Measurements from ENCODE around the gene SRGN.

DNA sequence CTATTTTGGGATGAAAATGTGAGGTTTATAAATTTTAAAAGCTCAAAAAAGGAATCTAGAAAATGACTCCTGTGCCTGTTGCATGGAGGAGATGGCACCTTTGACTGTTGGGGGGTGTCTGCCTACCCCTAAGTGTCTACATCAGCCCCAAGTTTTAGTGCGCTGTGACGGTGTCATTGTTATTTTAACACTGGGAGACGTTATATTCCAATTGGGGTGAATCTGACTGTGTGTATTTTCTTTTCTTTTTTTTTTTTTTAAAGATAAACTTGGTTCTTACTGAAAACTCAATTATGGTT lies 517 bp downstream of the SRGN start:
- TF ChIP-seq SRY (CRISPR knock-in tag; IDR thresholded peaks at IDR 0.05) (no peak), U2AF2 (IDR thresholded peaks at IDR 0.05; ENCODE audit: low read depth, low read length) (no peak), EP300 (IDR thresholded peaks at IDR 0.05; ENCODE audit: low read depth in 2 of 2, low read length in 2 of 2) (no peak), EP300 (CRISPR knock-in tag; IDR thresholded peaks at IDR 0.05; ENCODE audit: borderline replicate concordance) (no peak), NFYB (CRISPR knock-in tag; IDR thresholded peaks at IDR 0.05) (no peak)
- TF ChIP-seq, protein P1, sequence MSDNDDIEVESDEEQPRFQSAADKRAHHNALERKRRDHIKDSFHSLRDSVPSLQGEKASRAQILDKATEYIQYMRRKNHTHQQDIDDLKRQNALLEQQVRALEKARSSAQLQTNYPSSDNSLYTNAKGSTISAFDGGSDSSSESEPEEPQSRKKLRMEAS (IDR thresholded peaks at IDR 0.05) = no peak
- TF ChIP-seq, protein P2, sequence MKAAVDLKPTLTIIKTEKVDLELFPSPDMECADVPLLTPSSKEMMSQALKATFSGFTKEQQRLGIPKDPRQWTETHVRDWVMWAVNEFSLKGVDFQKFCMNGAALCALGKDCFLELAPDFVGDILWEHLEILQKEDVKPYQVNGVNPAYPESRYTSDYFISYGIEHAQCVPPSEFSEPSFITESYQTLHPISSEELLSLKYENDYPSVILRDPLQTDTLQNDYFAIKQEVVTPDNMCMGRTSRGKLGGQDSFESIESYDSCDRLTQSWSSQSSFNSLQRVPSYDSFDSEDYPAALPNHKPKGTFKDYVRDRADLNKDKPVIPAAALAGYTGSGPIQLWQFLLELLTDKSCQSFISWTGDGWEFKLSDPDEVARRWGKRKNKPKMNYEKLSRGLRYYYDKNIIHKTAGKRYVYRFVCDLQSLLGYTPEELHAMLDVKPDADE (CRISPR knock-in tag; IDR thresholded peaks at IDR 0.05) = no peak
- TF ChIP-seq, protein P3, sequence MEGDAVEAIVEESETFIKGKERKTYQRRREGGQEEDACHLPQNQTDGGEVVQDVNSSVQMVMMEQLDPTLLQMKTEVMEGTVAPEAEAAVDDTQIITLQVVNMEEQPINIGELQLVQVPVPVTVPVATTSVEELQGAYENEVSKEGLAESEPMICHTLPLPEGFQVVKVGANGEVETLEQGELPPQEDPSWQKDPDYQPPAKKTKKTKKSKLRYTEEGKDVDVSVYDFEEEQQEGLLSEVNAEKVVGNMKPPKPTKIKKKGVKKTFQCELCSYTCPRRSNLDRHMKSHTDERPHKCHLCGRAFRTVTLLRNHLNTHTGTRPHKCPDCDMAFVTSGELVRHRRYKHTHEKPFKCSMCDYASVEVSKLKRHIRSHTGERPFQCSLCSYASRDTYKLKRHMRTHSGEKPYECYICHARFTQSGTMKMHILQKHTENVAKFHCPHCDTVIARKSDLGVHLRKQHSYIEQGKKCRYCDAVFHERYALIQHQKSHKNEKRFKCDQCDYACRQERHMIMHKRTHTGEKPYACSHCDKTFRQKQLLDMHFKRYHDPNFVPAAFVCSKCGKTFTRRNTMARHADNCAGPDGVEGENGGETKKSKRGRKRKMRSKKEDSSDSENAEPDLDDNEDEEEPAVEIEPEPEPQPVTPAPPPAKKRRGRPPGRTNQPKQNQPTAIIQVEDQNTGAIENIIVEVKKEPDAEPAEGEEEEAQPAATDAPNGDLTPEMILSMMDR (CRISPR knock-in tag; IDR thresholded peaks at IDR 0.05) = no peak
- TF ChIP-seq, protein P4, sequence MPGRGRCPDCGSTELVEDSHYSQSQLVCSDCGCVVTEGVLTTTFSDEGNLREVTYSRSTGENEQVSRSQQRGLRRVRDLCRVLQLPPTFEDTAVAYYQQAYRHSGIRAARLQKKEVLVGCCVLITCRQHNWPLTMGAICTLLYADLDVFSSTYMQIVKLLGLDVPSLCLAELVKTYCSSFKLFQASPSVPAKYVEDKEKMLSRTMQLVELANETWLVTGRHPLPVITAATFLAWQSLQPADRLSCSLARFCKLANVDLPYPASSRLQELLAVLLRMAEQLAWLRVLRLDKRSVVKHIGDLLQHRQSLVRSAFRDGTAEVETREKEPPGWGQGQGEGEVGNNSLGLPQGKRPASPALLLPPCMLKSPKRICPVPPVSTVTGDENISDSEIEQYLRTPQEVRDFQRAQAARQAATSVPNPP (CRISPR knock-in tag; IDR thresholded peaks at IDR 0.05) = no peak
